Tibial nerve (tissue), 3 donors: ENCODE measurements around the gene DNM1.

Source experiments
- POLR2A ChIP-seq, 2 donors: fragments of 450-650 bp; IDR thresholded peaks; one replicate each; pipeline ENCODE4 v1.6.1; 2017; ENCODE audit warnings: antibody characterized with exemption in 2 of 2, mild to moderate bottlenecking in 2 of 2, moderate library complexity in 2 of 2
- TF ChIP-seq, protein P1 (sequence below), 5 experiments: fragments of 200-600 bp in 3 of 5; fragments of 450-650 bp in 2 of 5; sonication (generic) in 3 of 5; IDR thresholded peaks; one replicate each; pipeline ENCODE4 v1.5.1; 2016 to 2019; ENCODE audit warnings: antibody characterized with exemption in 5 of 5, mild to moderate bottlenecking in 3 of 5, moderate library complexity in 2 of 5

DNA sequence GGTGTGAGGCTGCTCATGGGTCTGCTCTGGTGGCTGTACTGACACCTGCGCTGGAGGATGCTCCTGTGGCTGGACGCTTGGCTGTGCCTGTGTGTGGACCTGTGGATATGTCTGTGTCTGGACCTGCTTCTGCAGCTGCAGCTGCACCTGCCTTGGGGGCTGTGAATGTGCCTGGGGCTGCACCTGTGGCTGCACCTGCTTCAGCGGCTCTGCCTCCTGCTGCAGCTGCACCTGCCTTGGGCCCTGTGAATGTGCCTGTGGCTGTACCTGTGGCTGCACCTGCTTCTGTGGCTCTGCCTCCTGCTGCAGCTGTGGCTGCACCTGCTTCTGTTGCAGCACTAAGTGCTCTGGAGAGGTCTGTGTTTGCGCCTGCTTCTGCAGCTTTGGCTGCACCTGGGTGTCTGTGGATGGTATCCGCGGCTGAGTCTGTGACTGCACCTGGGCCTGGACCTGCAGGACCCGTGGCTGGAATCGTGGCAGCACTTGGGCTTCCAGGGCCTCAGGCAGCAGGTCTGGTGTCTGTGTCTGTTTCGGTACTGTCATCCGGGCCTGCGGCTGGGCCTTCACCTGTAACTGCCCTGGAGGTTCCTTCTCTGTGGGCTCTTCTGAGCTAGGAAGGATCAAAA, 24.3 kb upstream of the DNM1 start:
- TF ChIP-seq, protein P1, sequence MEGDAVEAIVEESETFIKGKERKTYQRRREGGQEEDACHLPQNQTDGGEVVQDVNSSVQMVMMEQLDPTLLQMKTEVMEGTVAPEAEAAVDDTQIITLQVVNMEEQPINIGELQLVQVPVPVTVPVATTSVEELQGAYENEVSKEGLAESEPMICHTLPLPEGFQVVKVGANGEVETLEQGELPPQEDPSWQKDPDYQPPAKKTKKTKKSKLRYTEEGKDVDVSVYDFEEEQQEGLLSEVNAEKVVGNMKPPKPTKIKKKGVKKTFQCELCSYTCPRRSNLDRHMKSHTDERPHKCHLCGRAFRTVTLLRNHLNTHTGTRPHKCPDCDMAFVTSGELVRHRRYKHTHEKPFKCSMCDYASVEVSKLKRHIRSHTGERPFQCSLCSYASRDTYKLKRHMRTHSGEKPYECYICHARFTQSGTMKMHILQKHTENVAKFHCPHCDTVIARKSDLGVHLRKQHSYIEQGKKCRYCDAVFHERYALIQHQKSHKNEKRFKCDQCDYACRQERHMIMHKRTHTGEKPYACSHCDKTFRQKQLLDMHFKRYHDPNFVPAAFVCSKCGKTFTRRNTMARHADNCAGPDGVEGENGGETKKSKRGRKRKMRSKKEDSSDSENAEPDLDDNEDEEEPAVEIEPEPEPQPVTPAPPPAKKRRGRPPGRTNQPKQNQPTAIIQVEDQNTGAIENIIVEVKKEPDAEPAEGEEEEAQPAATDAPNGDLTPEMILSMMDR (IDR thresholded peaks at IDR 0.05), result no peak
- no peak for TF ChIP-seq POLR2A (IDR thresholded peaks at IDR 0.05)
